Stimulated activated CD4-positive, alpha-beta T cell treated with anti-CD3 and anti-CD28 coated beads, Interleukin-2, amount 100 ng/mL, for 48 hours (primary cell): Measurements from ENCODE around the gene CACNG8.

Experiments used
- DNase-seq, 2 donors: peaks; one replicate each; pipeline ENCODE4 v3.0.0-alpha.2; 2020

Gene CACNG8

GRCh38 chr19:53965091-53965490, 2.4 kb downstream of the CACNG8 start:
- no peak for DNase-seq

GRCh38 chr19:53966931-53967330, 4.2 kb downstream of the CACNG8 start:
- no peak for DNase-seq

GRCh38 chr19:53969366-53969765, 6.6 kb downstream of the CACNG8 start:
- no peak for DNase-seq

- no peak for DNase-seq
These were observed 8.9 kb downstream of the CACNG8 start for GRCh38 chr19:53971673-53972072.

GRCh38 chr19:53977429-53977990, 14.8 kb downstream of the CACNG8 start:
- peak; percentile 47 to 55 for DNase-seq

GRCh38 chr19:53977991-53978731, 15.4 kb downstream of the CACNG8 start:
- DNase-seq = peak in 1 of 2 donors; percentile 17

GRCh38 chr19:53978975-53979801, 16.5 kb downstream of the CACNG8 start:
- no peak for DNase-seq

- DNase-seq = no peak
These were observed 18.0 kb downstream of the CACNG8 start for GRCh38 chr19:53980539-53981375.

- no peak for DNase-seq
These were observed 18.7 kb downstream of the CACNG8 start for GRCh38 chr19:53981376-53981951.

- DNase-seq = no peak
These were observed 19.3 kb downstream of the CACNG8 start for GRCh38 chr19:53982001-53982451.

- no peak for DNase-seq
These were observed 19.9 kb downstream of the CACNG8 start for GRCh38 chr19:53982611-53983010.

GRCh38 chr19:53983457-53984289, 20.9 kb downstream of the CACNG8 start:
- no peak for DNase-seq

GRCh38 chr19:53985863-53986262, 23.1 kb downstream of the CACNG8 start:
- no peak for DNase-seq

- DNase-seq = no peak
These were observed 26.2 kb downstream of the CACNG8 start for GRCh38 chr19:53988981-53989380.

- DNase-seq = no peak
These were observed 27.1 kb downstream of the CACNG8 start for GRCh38 chr19:53989600-53990533.

- DNase-seq = no peak
These were observed 28.7 kb downstream of the CACNG8 start, which contains the start of gene CACNG6 for GRCh38 chr19:53991224-53992113. Gene CACNG6, plus strand, starts transcription at chr19:53991637. Its CDS starts 1,241 bp downstream, at chr19:53992878.

GRCh38 chr19:53992211-53992610, 29.5 kb downstream of the CACNG8 start:
- no peak for DNase-seq

- DNase-seq = no peak
These were observed 30.1 kb downstream of the CACNG8 start for GRCh38 chr19:53992815-53993214.

- no peak for DNase-seq
These were observed 30.7 kb downstream of the CACNG8 start for GRCh38 chr19:53993448-53993847.
